H1 (cell line): Measurements from ENCODE around the gene TMEM187.

Source experiments
- BACH1 ChIP-seq: IDR thresholded peaks from 2 replicates; pipeline ENCODE4 v1.6.1; 2012; ENCODE audit warnings: low read length, improper control_type of control experiment
- CTCF ChIP-seq, 3 experiments: IDR thresholded peaks; 1 replicate in 2 of 3; 2 replicates in 1 of 3; pipeline versions ENCODE4 v1.5.1 to v1.6.1; 2011; ENCODE audit warnings: low read length in 3 of 3, mild to moderate bottlenecking in 3 of 3, inconsistent platforms in 2 of 3, low read depth in 1 of 3, moderate library complexity in 1 of 3; ENCODE audit not compliant: insufficient read depth in 1 of 3; ENCODE audit errors: control extremely low read depth in 1 of 3
- EZH2 ChIP-seq: fragments of 200-600 bp; sonication (generic); IDR thresholded peaks from 2 replicates; pipeline ENCODE4 v1.7.1; 2012; ENCODE audit warnings: low read depth, mild to moderate bottlenecking, moderate library complexity, low read length, inconsistent platforms; ENCODE audit not compliant: severe bottlenecking
- NRF1 ChIP-seq: IDR thresholded peaks from 2 replicates; pipeline ENCODE4 v1.6.1; 2011; ENCODE audit warnings: mild to moderate bottlenecking, low read depth, low read length, improper control_type of control experiment
- POLR2A ChIP-seq, 2 experiments: IDR thresholded peaks; 1 replicate in 1 of 2; 2 replicates in 1 of 2; pipeline ENCODE4 v1.6.1; 2011; ENCODE audit warnings: low read depth in 2 of 2, low read length in 2 of 2, mild to moderate bottlenecking in 2 of 2; ENCODE audit errors: control extremely low read depth in 1 of 2
- POLR2AphosphoS5 ChIP-seq: IDR thresholded peaks from 2 replicates; pipeline ENCODE4 v1.6.1; 2011; ENCODE audit warnings: low read depth, low read length
- RBBP5 ChIP-seq: IDR thresholded peaks from 2 replicates; pipeline ENCODE4 v1.7.1; 2012; ENCODE audit warnings: low read depth, mild to moderate bottlenecking, inconsistent platforms, low read length, moderate library complexity, borderline replicate concordance
- SIN3A ChIP-seq, 2 experiments: IDR thresholded peaks in 1 of 2; conservative IDR thresholded peaks in 1 of 2; 2 replicates each; pipeline ENCODE4 v1.6.1; 2011 to 2012; ENCODE audit warnings: low read length in 2 of 2, improper control_type of control experiment in 1 of 2, low read depth in 1 of 2, mild to moderate bottlenecking in 1 of 2
- SRF ChIP-seq: IDR thresholded peaks from 2 replicates; pipeline ENCODE4 v1.6.1; 2011; ENCODE audit warnings: mild to moderate bottlenecking, low read depth, low read length, moderate library complexity
- TF ChIP-seq, protein P1 (sequence below): IDR thresholded peaks from 2 replicates; pipeline ENCODE4 v1.6.1; 2012; ENCODE audit warnings: low read length, inconsistent platforms

- TF ChIP-seq CTCF (IDR thresholded peaks at IDR 0.05; ENCODE audit: control extremely low read depth in 1 of 3, insufficient read depth in 1 of 3, low read depth in 1 of 3, low read length in 3 of 3) = no peak
- no peak for TF ChIP-seq SRF
- TF ChIP-seq POLR2AphosphoS5 = no peak
- no peak for TF ChIP-seq EZH2
- TF ChIP-seq, protein P1, sequence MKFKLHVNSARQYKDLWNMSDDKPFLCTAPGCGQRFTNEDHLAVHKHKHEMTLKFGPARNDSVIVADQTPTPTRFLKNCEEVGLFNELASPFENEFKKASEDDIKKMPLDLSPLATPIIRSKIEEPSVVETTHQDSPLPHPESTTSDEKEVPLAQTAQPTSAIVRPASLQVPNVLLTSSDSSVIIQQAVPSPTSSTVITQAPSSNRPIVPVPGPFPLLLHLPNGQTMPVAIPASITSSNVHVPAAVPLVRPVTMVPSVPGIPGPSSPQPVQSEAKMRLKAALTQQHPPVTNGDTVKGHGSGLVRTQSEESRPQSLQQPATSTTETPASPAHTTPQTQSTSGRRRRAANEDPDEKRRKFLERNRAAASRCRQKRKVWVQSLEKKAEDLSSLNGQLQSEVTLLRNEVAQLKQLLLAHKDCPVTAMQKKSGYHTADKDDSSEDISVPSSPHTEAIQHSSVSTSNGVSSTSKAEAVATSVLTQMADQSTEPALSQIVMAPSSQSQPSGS = no peak
- no peak for TF ChIP-seq SIN3A (conservative IDR thresholded peaks at IDR 0.05 in 1 of 2, IDR thresholded peaks at IDR 0.05 in 1 of 2; ENCODE audit: low read depth in 1 of 2, low read length in 2 of 2)
- no peak for TF ChIP-seq RBBP5
- TF ChIP-seq BACH1 = no peak
- TF ChIP-seq NRF1 = no peak
- TF ChIP-seq POLR2A (IDR thresholded peaks at IDR 0.05; ENCODE audit: control extremely low read depth in 1 of 2, low read depth in 2 of 2, low read length in 2 of 2) = no peak
Measured at GRCh38 chrX:153937056-153937455, 35.5 kb upstream of the TMEM187 start.
